Thyroid gland (tissue), 4 donors: Measurements from ENCODE around the gene FGD5.

Experiments
- CTCF ChIP-seq, 6 experiments: fragments of 200-600 bp in 3 of 6; fragments of 450-650 bp in 3 of 6; sonication (generic) in 3 of 6; IDR thresholded peaks; one replicate each; pipeline ENCODE4 v1.5.1; 2016 to 2019; ENCODE audit warnings: antibody characterized with exemption in 6 of 6, mild to moderate bottlenecking in 2 of 6, inconsistent platforms in 1 of 6, moderate library complexity in 1 of 6
- POLR2A ChIP-seq, 2 donors: fragments of 450-650 bp; IDR thresholded peaks; one replicate each; pipeline ENCODE4 v1.6.1; 2017; ENCODE audit warnings: antibody characterized with exemption in 2 of 2, mild to moderate bottlenecking in 2 of 2, moderate library complexity in 1 of 2

DNA sequence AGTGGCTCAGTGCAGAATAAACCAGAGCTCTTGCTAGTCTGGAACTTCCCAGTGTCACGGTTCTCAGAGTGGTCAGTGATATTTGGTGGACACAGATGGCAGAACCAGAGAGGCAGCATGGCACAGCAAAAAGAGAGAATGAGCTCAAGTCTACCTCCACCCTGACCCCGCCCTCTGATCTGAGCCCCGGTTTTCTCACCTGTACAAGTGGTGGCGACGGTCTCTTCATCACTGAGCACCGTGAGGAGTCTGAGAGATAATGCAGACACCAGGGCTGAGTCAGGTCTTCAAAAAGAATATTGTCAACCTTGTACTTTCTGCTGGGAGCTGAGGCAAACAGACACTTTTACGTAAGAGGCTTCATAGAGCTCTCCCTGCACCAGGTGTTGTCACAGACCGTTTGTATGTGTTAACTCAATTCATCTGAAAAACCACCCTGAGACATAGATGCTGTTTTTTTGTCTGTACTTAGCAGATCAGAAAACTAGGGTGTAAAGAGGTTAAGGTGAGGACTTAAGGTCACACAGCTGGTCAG is 13.2 kb downstream of the FGD5 start:
- TF ChIP-seq CTCF (IDR thresholded peaks at IDR 0.05) (no peak), POLR2A (IDR thresholded peaks at IDR 0.05) (no peak)
